ENCODE results near the gene AP1G2. TPM values are rescaled to one million over a fixed set of nuclear protein-coding genes. Genes with fewer than 3 reads are reported as not detected.
"Not testable (repeated sequence)": the region's sequence is repeated elsewhere in the genome, so short reads cannot be mapped to it uniquely, and the experiment has no call there.

AP1G2 gene
- polyA plus RNA-seq, 1 of the 3 experiments (the other 2 are of a cell fraction) = 88.3 TPM

- H3K9me2 ChIP-seq = no peaks in the 10 kb centered on the region
- no peaks in the 10 kb centered on the region for H3K79me2 ChIP-seq (ENCODE audit: insufficient read depth)
- ChIA-PET POLR2A (interaction anchor here (1.1 to 2.1 kb wide), 4 partner anchors 9 to 59 kb away, joined by 3 to 5 read pairs (median 4); no protein-coding TSS in a partner anchor), CTCF (interaction anchor here (3.6 to 11.3 kb wide), 3 partner anchors 9 to 57 kb away, joined by 25 to 276 read pairs (median 136); partner anchors contain the start of gene THTPA)
- H3K27ac ChIP-seq (ENCODE audit: low read depth in 2 of 2, low read length in 1 of 2) = no peak overlapping the region
- H3K4me3 ChIP-seq (ENCODE audit: low read depth in 2 of 2, low read length in 1 of 2) = no peak overlapping the region
- H3K36me3 ChIP-seq (replicated peaks in 1 of 2; ENCODE audit: control insufficient read depth in 1 of 2, insufficient read depth in 2 of 2, low read length in 1 of 2) = peaks cover 0 to 14% of the 10 kb centered on the region in 2 experiments
- no peak overlapping the region for H2AFZ ChIP-seq (ENCODE audit: low read depth)
- H3K4me2 ChIP-seq = no peak overlapping the region
- no peak overlapping the region for H3K9ac ChIP-seq
- no peak for TF ChIP-seq ELF1 (IDR thresholded peaks at IDR 0.05)
- no peak for TF ChIP-seq USF2 (IDR thresholded peaks at IDR 0.05; ENCODE audit: borderline replicate concordance, low read depth, low read length)
- no peak for TF ChIP-seq RXRA (IDR thresholded peaks at IDR 0.05; ENCODE audit: borderline replicate concordance, low read depth)
- H3F3A ChIP-seq (replicated peaks; ENCODE audit: insufficient read depth) = no peaks in the 10 kb centered on the region
- no peaks in the 10 kb centered on the region for H4K20me1 ChIP-seq (ENCODE audit: insufficient read depth)
- no peaks in the 10 kb centered on the region for H3K27me3 ChIP-seq (ENCODE audit: insufficient read depth)
- no peaks in the 10 kb centered on the region for H3K9me3 ChIP-seq
- 86% methylated on average over 13 of the region's 13 CpGs for WGBS (ENCODE audit: low lambda C conversion rate)
- peaks cover 4 to 6% of the 10 kb centered on the region in 2 experiments; a peak in 1 of 4 replicates for H3K4me1 ChIP-seq (ENCODE audit: control insufficient read depth in 1 of 2, insufficient read depth in 2 of 2, low read depth in 1 of 2, low read length in 1 of 2)
- DNase-seq = no peak
Measured at GRCh38 chr14:23537351-23538049, 30.1 kb downstream of the AP1G2 start.

GRCh38 chr14:23536906-23537305, 30.7 kb downstream of the AP1G2 start:
- not testable (repeated sequence) for DNase-seq; H3K27ac ChIP-seq (ENCODE audit: low read depth in 2 of 2, low read length in 1 of 2); H3K79me2 ChIP-seq (ENCODE audit: insufficient read depth); H3K27me3 ChIP-seq (ENCODE audit: insufficient read depth); H3K4me2 ChIP-seq; H4K20me1 ChIP-seq (ENCODE audit: insufficient read depth); H3K4me3 ChIP-seq (ENCODE audit: low read depth in 2 of 2, low read length in 1 of 2); H3F3A ChIP-seq (replicated peaks; ENCODE audit: insufficient read depth); H3K4me1 ChIP-seq (ENCODE audit: control insufficient read depth in 1 of 2, insufficient read depth in 2 of 2, low read depth in 1 of 2, low read length in 1 of 2); H3K9me2 ChIP-seq; H3K9ac ChIP-seq; H3K9me3 ChIP-seq; H2AFZ ChIP-seq (ENCODE audit: low read depth)
- POLR2A ChIA-PET = interaction anchor here (0.9 to 2.1 kb wide), 3 partner anchors 8 to 19 kb away, joined by 3 to 5 read pairs (median 3); no protein-coding TSS in a partner anchor
- peaks cover 0 to 14% of the 10 kb centered on the region in 2 experiments for H3K36me3 ChIP-seq (replicated peaks in 1 of 2; ENCODE audit: control insufficient read depth in 1 of 2, insufficient read depth in 2 of 2, low read length in 1 of 2)
- CTCF ChIA-PET = interaction anchor here (3.6 to 11.3 kb wide), 3 partner anchors 8 to 57 kb away, joined by 25 to 276 read pairs (median 136); partner anchors contain the start of gene THTPA
- 87% methylated on average over 6 of the region's 6 CpGs for WGBS (ENCODE audit: low lambda C conversion rate)

GRCh38 chr14:23536494-23536893, 31.1 kb downstream of the AP1G2 start:
- H3K9ac ChIP-seq = no peak overlapping the region

More at GRCh38 chr14:23536494-23536893, 31.1 kb downstream of the AP1G2 start:
- H3K27ac ChIP-seq (ENCODE audit: low read depth in 2 of 2, low read length in 1 of 2) = no peak overlapping the region
- no peak for DNase-seq
- no peak overlapping the region for H3K4me2 ChIP-seq
- peaks cover 0 to 14% of the 10 kb centered on the region in 2 experiments for H3K36me3 ChIP-seq (replicated peaks in 1 of 2; ENCODE audit: control insufficient read depth in 1 of 2, insufficient read depth in 2 of 2, low read length in 1 of 2)
- no peak overlapping the region for H2AFZ ChIP-seq (ENCODE audit: low read depth)
- peaks cover 4 to 6% of the 10 kb centered on the region in 2 experiments; a peak in 1 of 4 replicates for H3K4me1 ChIP-seq (ENCODE audit: control insufficient read depth in 1 of 2, insufficient read depth in 2 of 2, low read depth in 1 of 2, low read length in 1 of 2)
- H3K4me3 ChIP-seq (ENCODE audit: low read depth in 2 of 2, low read length in 1 of 2) = no peak overlapping the region
- H3K9me2 ChIP-seq = no peaks in the 10 kb centered on the region
- TF ChIP-seq YY1 (IDR thresholded peaks at IDR 0.05; ENCODE audit: low read depth) = no peak
- WGBS (ENCODE audit: low lambda C conversion rate) = 86% methylated on average over 2 of the region's 2 CpGs
- no peaks in the 10 kb centered on the region for H3F3A ChIP-seq (replicated peaks; ENCODE audit: insufficient read depth)
- no peaks in the 10 kb centered on the region for H3K79me2 ChIP-seq (ENCODE audit: insufficient read depth)
- no peaks in the 10 kb centered on the region for H4K20me1 ChIP-seq (ENCODE audit: insufficient read depth)
- H3K9me3 ChIP-seq = no peaks in the 10 kb centered on the region
- H3K27me3 ChIP-seq (ENCODE audit: insufficient read depth) = no peaks in the 10 kb centered on the region
- ChIA-PET CTCF (interaction anchor here (3.6 to 11.3 kb wide), 3 partner anchors 8 to 56 kb away, joined by 25 to 276 read pairs (median 136); partner anchors contain the start of gene THTPA), POLR2A (interaction anchor here (0.9 kb wide), 1 partner anchor 19 kb away, joined by 3 read pairs; no protein-coding TSS in a partner anchor)
